ENCODE measurements around the gene ZBTB16.

The ZBTB16 gene

DNA sequence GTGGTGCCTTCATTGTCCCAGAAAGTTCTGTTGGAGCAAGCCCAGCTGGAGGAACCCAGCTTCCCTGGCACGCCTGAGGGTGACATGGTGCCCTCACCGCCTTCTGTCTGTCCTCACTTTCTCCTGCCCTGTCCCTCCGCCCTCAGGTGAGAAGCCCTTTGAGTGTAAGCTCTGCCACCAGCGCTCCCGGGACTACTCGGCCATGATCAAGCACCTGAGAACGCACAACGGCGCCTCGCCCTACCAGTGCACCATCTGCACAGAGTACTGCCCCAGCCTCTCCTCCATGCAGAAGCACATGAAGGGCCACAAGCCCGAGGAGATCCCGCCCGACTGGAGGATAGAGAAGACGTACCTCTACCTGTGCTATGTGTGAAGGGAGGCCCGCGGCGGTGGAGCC lies 190.7 kb downstream of the ZBTB16 start:
- DNase-seq, result no peak

GRCh38 chr11:114250993-114251814 lies 191.7 kb downstream of the ZBTB16 start:
- no peak for DNase-seq

DNA sequence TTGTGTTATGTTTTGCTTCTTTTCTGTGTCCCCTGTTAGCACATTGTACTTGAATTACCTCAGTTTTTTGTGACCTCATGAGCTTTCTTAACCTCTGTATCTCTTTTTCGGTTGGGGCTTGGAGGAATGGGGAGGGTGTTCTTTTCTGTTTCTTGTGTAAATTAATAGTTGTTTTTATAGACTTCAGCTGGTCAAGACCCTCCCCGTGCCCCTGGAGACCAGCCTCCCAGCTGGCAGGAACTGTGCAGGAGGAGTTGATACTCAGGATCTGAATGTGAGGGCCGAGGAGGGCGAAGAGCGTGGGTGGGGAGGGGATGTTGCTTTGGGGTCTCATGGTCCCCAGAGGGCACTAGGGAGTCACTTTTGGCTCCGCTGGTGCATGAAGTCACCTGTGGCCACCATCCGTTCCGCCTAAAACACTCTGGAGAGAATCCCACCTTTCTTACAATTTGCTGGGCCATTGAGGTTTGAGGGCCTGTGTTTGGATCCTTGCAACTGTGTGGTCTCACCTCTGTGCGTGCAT lies 192.4 kb downstream of the ZBTB16 start:
- DNase-seq, result no peak

DNA sequence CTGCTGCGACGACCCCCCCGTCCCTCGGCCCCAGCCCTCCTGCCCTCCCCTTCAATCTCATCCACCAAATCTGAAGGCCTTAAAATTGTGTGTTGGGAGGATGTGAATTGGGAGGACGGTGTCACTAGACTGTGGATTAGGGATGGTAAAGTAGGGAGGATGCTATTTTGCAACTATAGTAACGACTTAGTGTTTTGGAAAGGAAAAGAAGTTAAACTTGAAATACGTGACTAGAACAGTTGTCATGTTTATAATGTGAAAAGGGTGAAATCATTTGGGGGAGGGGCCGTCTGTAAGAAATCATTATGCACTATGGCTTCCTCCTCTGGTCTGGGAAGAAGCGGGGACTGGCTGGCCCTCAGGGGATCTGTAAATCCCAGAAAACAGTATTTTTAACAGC lies 193.3 kb downstream of the ZBTB16 start:
- no peak for DNase-seq

DNA sequence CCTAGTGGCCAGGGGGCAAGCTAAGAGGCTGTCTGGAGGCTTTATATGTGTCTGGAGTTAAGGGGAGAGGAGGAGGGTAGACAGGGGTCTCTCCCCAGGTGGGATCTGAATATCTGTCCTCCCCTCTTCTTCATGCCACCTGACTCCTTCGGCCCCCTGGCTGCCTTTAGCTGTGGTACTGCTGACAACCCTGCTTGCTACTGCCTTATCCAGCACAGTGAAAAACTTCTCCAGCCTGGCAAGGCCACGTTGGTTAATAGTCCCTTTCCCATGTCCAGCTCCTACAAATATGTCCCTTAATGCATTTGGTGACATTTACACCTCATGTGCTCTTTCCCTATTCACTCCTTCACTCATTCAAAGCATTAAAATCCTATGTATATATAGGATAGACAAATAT lies 194.3 kb downstream of the ZBTB16 start:
- no peak for DNase-seq

DNA sequence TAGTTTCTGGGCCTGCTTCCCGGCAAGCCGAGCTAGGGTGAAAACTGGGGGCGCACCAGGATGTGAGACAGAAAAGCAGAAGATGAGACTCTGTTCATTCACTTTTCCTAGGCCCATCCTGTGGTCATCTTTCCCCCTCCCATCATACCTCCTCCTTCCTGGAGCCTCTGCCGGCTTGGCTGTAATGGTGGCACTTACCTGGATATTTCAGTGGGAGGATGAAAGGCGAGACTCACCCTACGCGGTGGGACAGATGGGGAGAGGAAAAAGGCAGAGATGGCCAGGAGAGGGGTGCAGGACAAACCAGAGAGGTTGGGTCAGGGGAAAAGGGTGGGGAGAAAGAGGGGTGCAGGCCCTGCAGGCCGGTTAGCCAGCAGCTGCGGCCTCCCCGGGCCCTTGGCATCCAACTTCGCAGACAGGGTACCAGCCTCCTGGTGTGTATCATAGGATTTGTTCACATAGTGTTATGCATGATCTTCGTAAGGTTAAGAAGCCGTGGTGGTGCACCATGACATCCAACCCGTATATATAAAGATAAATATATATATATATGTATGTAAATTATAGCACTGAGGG lies 195.1 kb downstream of the ZBTB16 start:
- no peak for DNase-seq

GRCh38 chr11:114255289-114255688 lies 195.8 kb downstream of the ZBTB16 start:
- DNase-seq, result no peak

DNA sequence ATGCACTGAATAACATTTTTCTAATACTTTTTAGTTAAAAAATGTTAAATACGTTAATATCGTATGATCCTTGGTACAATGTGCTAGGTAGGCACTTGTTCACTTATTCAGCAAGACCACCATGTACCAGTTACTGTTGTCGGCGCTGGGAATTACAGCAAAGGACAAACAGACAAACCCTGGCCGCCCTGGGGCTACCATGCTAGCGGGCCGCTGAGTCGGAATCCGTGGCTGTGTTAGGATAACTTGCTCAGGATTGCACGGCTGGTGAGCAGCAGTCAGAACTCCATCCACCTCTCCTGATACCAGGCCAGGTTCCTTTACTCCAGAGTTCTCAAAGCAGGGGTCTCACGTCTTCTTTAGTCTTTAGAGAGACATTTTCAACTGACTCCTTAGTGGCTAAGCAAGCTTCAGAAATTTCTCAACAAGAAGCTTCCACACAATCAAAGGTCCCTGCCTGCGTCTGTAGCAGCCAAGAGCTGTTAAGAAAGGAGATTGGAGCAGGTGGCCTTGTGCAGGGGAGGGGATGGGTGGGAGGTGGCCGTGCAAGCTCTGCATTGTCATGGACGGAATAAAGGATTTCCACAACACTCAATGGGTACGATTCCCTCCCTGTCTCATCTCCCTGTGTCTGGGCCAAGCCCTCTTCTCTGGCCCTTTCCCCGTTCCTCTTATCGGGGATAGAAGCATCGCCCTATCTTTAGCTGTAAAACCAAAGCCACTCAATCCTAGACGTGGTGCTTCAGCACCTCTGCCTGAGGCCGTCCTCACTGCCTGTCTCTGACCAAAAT lies 196.9 kb downstream of the ZBTB16 start:
- DNase-seq, result no peak

DNA sequence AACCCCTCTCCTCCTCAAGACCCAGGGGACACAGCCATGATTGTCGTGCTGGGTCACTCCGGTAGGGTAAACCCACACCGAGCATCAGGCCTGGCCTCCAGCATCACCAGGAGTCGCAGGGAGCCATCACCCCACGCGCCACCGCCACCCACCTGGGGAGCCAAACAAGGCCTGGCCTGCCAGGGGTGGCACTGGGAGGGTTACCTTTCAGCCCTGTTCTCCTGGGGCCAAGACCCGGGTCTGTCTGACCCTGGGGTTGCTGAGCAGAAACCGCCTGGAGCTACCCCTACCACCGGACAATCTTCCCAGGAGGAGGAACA lies 197.4 kb downstream of the ZBTB16 start:
- no peak for DNase-seq

DNA sequence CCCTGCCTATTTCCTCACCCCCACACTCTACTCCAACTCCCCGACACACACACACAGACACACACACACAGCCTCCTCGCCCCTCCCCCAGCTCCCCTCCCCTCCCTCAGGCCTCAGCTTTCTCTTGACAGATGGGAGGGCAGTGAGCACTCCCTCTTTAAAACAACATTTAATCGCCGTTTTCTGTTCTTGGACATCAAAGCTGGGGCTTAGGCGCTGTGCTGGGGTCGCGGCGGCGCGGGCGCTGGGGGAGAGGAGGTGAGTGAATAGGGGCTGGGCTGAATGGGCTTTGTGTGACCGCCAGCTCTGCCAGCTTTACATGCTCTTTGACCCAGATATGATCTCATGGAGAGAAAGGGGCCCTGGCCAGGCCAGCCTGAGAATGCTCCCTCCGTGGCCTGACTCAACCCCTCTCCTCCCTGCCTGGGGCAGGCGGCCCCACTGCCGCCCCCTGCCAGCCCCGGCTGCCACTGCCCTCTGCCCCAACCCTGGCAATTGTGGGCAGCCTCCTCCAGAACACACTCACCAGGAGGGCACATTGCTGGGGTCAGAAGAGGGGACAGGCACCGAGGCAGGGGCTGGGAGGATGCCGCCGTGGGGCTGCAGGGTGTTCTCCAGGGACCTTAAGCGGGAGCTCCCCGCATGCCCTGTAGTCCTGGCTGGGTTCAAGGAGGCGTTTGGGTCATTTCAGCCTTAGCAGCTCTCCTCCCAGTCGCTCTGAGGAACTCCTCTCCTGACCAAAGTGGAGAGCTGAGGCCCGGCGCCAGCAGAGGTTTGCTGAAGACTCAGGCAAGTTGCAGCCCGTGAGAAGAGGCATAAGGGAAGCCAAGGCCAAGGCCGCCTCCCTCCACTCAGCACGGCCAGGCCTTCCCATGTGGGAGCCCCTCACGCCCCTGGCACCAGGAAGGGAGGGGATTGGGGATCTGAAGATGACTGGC lies 198.4 kb downstream of the ZBTB16 start:
- DNase-seq, result no peak

DNA sequence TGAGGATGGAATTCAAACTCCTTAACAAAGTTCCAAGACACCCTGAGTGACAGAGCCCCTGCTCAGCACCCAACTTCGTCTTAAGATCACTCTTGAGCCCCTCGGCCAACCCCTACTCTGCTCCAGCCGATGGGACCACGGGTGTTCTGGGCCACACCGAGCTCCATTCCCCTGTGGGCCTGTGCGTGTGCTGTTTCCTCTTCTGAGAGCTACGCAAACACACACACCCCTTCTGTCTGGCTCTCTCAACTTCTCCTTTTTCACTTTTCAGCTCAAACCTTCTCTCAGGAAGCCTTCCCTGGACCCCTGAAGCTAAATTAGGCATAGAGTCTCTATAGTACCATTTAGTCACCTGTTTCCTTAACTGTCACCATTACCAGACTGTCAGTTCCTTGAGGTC lies 199.2 kb downstream of the ZBTB16 start:
- DNase-seq, result no peak

DNA sequence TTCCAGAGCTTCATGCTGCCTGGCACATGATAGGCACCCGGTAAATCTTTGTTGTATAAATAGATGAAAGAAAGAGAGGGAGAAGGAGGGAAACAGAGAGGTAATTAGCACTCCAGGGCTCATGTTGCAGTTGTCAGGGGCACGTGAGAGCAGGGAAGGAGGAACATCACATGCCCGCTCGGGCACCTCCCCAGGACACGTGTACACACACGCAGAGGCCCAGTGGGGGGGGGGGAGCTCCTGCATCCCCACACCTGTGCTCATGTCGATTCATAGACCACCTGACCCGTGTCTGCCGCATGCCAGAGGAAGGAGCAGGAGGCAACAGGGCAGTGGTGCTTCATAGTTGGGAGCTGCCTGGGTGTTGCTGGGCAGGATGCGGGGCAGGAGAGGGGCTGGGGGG lies 199.6 kb downstream of the ZBTB16 start:
- no peak for DNase-seq

DNA sequence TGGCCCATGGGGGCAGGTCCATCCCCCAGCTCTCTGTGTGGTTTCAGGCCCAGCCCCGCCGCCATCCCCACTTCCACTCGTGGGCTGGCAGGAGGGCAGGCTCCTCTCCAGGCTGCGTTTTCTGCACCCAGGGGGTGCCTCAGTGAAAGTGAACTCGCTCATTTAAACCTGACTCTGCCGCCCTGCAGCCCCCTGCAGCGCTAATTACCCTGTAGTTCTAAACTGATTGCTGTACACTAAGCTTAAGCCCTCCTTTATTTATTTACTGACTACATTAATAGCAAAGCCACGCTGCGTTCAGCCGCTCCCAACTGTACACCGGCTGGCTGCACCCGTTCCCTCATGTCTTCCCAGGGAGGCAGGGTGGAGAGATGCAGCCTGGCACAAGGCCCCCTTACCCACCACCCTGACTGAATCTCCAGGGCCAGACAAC lies 200.1 kb downstream of the ZBTB16 start:
- DNase-seq, result no peak

GRCh38 chr11:114260077-114260476 lies 200.6 kb downstream of the ZBTB16 start:
- no peak for DNase-seq

GRCh38 chr11:114260483-114260882 lies 201.0 kb downstream of the ZBTB16 start:
- no peak for DNase-seq

- DNase-seq, result no peak
Observed at GRCh38 chr11:114261791-114262190, 202.3 kb downstream of the ZBTB16 start.

DNA sequence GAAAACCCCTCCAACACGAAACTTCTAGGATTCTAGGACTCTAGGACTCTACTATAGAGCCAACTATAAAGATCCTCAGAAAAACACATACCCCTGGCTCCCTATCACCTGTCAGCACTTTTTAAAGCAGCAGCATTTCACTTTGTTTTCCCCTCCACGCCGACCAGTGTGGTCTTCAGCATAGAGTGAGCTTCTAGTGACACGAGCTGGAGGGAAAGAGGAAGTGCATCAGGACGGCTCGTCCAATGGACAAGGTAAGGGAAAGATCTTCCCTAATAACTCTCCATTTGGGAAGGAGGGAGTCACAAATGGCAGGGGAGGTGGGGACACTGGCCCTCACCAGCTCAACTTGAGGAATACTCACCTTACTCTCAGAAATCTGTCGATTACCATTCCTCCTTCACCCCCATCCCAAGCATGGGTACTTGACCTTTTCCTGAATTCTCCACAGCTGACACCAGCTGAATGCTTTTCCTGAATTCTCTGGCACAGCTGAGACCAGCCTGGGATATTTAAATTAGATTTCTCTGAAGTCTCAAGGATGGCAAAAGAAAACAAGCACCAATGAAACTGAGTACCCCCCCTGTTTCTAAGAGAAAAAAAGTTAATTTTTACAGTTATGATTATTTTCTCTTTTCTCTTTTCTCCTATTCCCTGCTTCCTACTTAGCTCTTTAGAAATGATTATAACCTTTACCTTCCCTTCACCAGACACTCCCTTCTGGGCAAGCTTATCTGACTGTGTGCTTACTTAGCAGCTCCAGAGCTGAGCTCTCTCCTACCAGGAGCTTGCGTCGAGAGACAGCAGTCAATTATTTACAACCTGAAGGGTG lies 203.4 kb downstream of the ZBTB16 start:
- DNase-seq, result no peak

DNA sequence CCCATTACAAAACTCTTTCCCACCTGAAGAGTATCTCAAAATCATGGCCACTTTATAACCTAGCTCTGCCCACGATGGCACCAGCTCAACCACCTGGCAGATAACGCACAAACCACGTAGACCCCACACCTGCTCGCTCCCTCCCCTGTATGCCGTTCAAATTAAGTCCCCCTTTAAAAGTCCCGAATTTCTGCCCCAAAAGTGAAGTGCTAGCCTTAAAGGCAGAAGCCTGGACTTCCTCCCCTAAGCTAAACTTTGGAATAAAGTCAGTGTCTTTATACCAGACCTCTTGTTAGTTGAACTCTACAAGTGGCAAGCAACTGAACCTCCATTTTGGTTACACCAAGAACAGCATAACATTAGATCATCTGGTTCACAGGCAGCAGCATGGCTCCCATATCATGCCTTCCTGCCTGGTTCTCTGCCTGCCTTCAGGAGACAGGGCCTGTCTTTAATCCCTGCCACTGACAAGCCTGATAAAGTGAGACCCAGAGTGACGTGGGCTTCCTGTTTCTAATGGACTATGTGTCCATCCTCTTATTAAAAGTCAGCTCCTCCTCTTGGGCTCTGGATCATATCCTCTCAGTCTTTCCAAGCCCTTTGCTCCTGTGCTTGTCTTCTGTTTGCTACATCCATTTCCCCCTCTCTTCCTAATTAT lies 204.1 kb downstream of the ZBTB16 start:
- DNase-seq, result no peak

DNA sequence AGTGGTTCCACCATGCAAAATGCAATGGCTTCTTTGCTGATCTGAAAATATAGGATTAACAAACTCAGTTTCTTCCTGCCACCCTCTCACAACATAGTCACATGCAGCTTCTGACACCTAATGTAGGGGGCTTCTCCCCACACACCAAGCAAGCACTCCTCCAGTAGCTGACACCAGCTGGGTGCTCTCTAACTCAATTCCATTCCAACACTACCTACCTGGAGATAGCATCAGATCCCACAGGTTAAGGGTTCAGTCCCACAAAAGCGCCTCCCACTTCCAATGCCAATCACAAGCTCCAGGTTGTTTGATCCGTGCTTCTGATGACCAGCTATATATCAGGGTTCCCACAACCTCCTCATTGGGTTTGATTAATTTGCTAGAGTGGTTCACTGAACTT lies 204.9 kb downstream of the ZBTB16 start:
- DNase-seq, result no peak

DNA sequence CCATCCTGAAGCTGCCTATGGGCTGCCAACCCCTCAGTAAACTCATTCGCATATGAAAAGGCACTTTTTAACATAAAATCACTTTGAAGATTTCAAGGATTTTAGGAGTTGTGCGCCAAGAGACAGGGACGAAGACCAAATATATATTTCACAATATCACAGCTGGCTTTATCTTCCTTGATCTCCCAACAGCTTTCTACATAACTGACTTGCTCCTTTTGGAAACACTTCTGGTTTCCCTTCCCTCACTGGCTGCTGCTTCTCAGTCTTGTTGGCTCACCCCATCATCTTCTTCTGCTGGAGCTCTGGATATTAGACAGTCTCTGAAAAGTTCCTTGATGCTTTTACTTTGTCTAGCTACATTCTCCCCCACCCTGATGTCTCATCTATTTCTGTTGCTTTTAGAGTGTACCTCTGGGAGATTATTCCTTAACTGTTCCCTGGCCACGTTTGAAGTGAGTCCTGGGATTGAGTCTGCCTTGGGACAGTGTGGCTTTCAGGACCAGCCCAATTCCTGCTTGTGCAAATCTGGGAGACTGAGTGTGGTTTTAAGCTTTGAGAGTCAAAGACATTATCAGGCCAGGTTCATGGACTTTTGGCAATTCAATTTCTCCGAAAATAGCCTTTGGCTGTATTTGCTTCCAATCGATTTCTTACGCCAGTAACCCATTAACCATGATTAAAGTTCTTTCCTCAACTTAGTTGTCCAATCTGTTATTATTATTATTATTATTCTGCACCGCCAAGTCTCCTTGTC lies 205.8 kb downstream of the ZBTB16 start:
- no peak for DNase-seq
